ENCODE measurements around the gene KLK2.

KLK2 gene

DNA sequence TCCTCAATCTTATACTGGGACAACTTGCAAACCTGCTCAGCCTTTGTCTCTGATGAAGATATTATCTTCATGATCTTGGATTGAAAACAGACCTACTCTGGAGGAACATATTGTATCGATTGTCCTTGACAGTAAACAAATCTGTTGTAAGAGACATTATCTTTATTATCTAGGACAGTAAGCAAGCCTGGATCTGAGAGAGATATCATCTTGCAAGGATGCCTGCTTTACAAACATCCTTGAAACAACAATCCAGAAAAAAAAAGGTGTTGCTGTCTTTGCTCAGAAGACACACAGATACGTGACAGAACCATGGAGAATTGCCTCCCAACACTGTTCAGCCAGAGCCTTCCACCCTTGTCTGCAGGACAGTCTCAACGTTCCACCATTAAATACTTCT is 22.5 kb upstream of the KLK2 start:
- no peak for DNase-seq

DNA sequence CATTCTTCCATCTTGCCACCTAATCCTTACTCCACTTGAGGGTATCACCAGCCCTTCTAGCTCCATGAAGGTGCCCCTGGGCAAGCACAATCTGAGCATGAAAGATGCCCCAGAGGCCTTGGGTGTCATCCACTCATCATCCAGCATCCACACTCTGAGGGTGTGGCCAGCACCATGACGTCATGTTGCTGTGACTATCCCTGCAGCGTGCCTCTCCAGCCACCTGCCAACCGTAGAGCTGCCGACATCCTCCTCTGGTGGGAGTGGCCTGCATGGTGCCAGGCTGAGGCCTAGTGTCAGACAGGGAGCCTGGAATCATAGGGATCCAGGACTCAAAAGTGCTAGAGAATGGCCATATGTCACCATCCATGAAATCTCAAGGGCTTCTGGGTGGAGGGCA is 21.6 kb upstream of the KLK2 start:
- DNase-seq, result no peak

DNA sequence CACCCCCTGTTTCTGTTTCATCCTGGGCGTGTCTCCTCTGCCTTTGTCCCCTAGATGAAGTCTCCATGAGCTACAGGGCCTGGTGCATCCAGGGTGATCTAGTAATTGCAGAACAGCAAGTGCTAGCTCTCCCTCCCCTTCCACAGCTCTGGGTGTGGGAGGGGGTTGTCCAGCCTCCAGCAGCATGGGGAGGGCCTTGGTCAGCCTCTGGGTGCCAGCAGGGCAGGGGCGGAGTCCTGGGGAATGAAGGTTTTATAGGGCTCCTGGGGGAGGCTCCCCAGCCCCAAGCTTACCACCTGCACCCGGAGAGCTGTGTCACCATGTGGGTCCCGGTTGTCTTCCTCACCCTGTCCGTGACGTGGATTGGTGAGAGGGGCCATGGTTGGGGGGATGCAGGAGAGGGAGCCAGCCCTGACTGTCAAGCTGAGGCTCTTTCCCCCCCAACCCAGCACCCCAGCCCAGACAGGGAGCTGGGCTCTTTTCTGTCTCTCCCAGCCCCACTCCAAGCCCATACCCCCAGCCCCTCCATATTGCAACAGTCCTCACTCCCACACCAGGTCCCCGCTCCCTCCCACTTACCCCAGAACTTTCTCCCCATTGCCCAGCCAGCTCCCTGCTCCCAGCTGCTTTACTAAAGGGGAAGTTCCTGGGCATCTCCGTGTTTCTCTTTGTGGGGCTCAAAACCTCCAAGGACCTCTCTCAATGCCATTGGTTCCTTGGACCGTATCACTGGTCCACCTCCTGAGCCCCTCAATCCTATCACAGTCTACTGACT is 18.4 kb upstream of the KLK2 start, which contains the start of gene KLK3:
Gene KLK3 (plus strand): TSS at position 280 of the 775 bp plus-strand sequence. CDS start 41 bp downstream, at position 321.
- DNase-seq, result no peak

DNA sequence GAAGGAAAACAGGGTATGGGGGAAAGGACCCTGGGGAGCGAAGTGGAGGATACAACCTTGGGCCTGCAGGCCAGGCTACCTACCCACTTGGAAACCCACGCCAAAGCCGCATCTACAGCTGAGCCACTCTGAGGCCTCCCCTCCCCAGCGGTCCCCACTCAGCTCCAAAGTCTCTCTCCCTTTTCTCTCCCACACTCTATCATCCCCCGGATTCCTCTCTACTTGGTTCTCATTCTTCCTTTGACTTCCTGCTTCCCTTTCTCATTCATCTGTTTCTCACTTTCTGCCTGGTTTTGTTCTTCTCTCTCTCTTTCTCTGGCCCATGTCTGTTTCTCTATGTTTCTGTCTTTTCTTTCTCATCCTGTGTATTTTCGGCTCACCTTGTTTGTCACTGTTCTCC is 15.9 kb upstream of the KLK2 start:
- no peak for DNase-seq

DNA sequence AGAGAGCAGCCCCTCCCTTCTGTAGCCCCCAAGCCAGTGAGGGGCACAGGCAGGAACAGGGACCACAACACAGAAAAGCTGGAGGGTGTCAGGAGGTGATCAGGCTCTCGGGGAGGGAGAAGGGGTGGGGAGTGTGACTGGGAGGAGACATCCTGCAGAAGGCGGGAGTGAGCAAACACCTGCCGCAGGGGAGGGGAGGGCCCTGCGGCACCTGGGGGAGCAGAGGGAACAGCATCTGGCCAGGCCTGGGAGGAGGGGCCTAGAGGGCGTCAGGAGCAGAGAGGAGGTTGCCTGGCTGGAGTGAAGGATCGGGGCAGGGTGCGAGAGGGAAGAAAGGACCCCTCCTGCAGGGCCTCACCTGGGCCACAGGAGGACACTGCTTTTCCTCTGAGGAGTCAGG is 14.4 kb upstream of the KLK2 start:
- DNase-seq, result no peak

DNA sequence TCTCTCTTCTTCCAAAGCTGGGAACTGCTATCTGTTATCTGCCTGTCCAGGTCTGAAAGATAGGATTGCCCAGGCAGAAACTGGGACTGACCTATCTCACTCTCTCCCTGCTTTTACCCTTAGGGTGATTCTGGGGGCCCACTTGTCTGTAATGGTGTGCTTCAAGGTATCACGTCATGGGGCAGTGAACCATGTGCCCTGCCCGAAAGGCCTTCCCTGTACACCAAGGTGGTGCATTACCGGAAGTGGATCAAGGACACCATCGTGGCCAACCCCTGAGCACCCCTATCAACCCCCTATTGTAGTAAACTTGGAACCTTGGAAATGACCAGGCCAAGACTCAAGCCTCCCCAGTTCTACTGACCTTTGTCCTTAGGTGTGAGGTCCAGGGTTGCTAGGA is 13.4 kb upstream of the KLK2 start:
- no peak for DNase-seq

DNA sequence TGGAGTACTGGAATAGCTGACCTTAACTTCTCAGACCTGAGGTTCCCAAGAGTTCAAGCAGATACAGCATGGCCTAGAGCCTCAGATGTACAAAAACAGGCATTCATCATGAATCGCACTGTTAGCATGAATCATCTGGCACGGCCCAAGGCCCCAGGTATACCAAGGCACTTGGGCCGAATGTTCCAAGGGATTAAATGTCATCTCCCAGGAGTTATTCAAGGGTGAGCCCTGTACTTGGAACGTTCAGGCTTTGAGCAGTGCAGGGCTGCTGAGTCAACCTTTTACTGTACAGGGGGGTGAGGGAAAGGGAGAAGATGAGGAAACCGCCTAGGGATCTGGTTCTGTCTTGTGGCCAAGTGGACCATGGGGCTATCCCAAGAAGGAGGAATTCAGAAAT is 12.2 kb upstream of the KLK2 start:
- no peak for DNase-seq

DNA sequence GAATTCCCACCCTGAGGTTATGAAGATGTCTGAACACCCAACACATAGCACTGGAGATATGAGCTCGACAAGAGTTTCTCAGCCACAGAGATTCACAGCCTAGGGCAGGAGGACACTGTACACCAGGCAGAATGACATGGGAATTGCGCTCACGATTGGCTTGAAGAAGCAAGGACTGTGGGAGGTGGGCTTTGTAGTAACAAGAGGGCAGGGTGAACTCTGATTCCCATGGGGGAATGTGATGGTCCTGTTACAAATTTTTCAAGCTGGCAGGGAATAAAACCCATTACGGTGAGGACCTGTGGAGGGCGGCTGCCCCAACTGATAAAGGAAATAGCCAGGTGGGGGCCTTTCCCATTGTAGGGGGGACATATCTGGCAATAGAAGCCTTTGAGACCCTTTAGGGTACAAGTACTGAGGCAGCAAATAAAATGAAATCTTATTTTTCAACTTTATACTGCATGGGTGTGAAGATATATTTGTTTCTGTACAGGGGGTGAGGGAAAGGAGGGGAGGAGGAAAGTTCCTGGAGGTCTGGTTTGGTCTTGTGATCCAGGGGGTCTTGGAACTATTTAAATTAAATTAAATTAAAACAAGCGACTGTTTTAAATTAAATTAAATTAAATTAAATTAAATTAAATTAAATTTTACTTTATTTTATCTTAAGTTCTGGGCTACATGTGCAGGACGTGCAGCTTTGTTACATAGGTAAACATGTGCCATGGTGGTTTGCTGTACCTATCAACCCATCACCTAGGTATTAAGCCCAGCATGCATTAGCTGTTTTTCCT is 11.5 kb upstream of the KLK2 start:
- no peak for DNase-seq

DNA sequence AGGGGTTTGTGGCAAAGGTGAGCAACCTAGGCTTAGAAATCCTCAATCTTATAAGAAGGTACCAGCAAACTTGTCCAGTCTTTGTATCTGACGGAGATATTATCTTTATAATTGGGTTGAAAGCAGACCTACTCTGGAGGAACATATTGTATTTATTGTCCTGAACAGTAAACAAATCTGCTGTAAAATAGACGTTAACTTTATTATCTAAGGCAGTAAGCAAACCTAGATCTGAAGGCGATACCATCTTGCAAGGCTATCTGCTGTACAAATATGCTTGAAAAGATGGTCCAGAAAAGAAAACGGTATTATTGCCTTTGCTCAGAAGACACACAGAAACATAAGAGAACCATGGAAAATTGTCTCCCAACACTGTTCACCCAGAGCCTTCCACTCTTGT is 3.8 kb upstream of the KLK2 start:
- no peak for DNase-seq

DNA sequence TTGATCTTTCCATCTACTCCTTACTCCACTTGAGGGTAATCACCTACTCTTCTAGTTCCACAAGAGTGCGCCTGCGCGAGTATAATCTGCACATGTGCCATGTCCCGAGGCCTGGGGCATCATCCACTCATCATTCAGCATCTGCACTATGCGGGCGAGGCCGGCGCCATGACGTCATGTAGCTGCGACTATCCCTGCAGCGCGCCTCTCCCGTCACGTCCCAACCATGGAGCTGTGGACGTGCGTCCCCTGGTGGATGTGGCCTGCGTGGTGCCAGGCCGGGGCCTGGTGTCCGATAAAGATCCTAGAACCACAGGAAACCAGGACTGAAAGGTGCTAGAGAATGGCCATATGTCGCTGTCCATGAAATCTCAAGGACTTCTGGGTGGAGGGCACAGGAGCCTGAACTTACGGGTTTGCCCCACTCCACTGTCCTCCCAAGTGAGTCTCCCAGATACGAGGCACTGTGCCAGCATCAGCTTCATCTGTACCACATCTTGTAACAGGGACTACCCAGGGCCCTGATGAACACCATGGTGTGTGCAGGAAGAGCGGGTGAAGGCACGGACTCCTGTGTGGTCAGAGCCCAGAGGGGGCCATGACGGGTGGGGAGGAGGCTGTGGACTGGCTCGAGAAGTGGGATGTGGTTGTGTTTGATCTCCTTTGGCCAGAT is 2.7 kb upstream of the KLK2 start:
- DNase-seq, result no peak

DNA sequence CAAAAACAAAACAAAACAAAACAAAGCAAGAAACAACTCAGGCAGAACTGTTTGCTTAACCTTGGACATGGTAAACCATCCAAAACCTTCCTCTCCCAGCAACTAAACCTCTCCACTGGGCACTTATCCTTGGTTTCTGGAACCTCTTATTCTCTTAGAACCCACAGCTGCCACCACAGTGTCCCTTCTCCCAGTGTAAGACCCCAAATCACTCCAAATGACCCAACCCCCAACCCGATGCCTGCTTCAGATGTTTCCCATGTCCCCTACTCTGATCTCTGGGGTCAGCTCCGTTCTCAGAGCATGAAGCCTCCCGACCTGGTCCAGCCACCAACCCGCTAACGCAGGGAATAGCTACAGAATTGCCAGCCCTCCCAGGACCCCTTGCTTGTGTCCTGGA is 972 bp downstream of the KLK2 start:
- DNase-seq, result no peak

DNA sequence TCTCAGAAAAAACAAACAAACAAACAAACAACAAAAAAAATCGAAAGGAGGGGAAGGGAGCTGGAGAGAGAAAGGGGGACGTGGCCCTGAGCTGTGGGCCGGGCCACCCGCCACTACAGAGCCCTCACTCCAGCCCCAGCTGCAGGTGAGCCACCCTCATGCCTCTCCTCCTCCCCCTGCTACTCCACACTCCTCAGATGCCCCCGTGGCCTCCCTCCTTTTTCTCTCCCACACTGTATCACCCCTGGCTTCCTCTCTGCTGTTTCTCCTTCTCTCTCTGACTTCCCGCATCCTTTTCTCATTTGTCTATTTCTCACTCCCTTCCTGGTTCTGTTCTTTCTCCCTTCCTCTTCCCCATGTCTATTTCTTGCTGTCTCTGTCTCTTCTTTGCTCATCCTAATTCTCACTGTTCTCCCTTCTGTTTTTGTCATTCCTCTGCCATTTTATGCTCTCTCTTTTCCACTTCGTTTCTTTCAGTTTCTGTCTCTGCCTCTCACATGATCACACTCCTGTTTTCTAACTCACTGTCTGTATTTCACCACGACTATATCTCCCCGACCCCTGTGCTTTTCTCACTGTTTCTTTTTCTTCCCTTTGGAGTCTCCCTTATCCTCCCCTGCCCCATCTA is 2.7 kb downstream of the KLK2 start:
- DNase-seq, result no peak

DNA sequence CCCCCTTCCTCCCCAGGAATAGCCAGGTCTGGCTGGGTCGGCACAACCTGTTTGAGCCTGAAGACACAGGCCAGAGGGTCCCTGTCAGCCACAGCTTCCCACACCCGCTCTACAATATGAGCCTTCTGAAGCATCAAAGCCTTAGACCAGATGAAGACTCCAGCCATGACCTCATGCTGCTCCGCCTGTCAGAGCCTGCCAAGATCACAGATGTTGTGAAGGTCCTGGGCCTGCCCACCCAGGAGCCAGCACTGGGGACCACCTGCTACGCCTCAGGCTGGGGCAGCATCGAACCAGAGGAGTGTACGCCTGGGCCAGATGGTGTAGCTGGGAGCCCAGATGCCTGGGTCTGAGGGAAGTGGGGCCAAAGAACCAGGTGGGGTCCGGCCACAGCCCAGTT is 3.2 kb downstream of the KLK2 start:
- no peak for DNase-seq

DNA sequence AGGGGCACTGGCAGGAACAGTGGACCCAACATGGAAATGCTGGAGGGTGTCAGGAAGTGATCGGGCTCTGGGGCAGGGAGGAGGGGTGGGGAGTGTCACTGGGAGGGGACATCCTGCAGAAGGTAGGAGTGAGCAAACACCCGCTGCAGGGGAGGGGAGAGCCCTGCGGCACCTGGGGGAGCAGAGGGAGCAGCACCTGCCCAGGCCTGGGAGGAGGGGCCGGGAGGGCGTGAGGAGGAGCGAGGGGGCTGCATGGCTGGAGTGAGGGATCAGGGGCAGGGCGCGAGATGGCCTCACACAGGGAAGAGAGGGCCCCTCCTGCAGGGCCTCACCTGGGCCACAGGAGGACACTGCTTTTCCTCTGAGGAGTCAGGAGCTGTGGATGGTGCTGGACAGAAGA is 4.1 kb downstream of the KLK2 start:
- DNase-seq, result no peak

DNA sequence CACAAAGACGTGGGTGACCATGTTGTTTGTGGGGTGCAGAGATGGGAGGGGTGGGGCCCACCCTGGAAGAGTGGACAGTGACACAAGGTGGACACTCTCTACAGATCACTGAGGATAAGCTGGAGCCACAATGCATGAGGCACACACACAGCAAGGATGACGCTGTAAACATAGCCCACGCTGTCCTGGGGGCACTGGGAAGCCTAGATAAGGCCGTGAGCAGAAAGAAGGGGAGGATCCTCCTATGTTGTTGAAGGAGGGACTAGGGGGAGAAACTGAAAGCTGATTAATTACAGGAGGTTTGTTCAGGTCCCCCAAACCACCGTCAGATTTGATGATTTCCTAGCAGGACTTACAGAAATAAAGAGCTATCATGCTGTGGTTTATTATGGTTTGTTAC is 5.6 kb downstream of the KLK2 start:
- DNase-seq, result no peak

DNA sequence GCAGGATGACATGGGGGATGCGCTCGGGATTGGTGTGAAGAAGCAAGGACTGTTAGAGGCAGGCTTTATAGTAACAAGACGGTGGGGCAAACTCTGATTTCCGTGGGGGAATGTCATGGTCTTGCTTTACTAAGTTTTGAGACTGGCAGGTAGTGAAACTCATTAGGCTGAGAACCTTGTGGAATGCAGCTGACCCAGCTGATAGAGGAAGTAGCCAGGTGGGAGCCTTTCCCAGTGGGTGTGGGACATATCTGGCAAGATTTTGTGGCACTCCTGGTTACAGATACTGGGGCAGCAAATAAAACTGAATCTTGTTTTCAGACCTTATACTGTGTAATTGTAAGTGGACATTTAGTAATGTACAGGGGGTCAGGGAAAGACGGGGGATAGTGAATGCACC is 7.0 kb downstream of the KLK2 start:
- no peak for DNase-seq

DNA sequence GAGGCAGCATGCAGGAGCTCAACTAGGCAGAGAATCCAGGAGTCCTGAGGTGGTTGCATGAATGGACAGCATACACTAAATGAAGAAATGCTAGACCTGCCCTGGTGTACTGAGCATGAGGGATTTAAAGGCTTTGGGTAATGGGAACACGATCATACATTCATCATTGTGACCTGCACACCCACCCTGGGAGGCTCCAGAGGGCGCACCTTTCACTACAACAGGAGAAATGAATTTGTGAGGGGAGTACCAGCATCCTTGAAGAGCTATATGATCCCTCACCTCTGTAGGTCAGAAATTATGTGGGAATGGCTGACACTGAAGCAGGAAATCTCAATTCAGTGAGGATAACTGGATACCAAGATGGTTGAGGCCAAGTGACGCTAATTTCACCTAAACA is 8.9 kb downstream of the KLK2 start:
- no peak for DNase-seq

DNA sequence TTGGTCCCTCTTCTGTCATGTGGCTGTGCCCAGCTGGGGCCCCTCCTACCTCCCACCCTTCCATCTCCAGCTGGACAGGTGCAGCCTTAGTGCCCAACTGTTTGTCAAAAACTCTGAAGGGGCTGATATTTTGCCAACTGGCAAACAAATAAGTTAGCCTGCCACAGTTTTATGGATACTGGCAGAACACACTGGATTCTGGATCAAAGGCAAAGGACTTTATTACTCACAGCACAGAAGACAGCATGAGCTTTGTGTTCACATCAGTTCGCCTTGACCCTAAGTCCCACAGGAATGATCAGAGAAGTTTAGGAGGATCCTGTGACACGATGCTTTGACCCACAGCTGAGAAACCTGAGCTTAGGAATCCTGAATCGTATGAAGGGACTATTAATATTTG is 16.4 kb downstream of the KLK2 start:
- DNase-seq, result no peak

DNA sequence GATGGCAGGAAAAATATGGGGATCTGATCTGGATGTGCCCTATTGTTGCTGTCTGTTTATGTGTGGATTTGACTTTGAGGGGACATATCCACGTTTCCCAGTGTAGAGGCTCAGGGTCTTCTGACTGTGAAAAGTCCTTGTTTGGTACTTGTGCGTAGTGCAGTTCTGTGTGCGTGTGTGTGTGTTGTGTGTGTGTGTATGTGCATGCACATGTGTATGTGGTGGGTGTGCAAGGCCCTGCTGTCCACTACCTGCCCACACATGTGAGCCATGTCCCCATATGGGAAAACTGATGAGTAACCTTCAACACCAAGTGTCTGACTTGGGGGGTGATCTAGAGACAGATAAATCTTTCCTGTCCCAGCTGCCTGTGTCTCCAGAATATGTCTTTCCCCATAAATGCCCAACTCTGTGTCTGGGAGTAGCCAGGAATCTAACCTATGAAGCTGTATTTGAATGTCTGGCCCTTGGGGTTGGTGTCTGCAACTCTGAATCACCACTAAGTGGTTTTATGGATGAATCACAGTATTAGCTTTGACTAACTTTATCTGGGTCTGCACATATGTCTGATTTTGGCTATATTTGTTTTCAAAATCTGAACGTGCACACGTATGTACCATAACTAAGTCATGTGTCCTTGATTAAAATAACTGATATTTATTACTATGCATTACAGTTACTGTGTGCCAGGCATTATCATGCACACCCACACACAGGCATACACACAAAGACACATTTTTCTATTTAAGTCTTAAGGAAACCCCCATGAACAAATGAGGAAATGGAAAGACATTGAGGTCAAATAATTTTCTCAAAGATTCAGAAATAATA is 17.4 kb downstream of the KLK2 start:
- DNase-seq, result no peak

DNA sequence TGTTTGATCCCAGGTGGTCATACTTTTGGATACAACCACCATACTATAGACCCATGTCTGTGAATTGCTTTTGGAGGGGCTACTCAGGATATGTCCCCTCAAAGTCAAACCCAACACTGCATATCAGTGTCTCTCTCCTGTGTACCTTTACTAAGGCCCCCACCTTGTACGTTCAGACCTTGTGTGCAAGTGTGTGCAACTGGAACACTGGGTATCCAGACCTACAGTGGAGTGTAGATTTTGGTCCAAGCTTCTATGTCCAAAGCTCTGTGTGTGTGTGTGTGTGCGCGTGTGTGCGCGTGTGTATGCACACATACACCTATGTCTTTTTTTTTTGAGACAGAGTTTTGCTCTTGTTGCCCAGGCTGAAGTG is 18.0 kb downstream of the KLK2 start:
- no peak for DNase-seq

DNA sequence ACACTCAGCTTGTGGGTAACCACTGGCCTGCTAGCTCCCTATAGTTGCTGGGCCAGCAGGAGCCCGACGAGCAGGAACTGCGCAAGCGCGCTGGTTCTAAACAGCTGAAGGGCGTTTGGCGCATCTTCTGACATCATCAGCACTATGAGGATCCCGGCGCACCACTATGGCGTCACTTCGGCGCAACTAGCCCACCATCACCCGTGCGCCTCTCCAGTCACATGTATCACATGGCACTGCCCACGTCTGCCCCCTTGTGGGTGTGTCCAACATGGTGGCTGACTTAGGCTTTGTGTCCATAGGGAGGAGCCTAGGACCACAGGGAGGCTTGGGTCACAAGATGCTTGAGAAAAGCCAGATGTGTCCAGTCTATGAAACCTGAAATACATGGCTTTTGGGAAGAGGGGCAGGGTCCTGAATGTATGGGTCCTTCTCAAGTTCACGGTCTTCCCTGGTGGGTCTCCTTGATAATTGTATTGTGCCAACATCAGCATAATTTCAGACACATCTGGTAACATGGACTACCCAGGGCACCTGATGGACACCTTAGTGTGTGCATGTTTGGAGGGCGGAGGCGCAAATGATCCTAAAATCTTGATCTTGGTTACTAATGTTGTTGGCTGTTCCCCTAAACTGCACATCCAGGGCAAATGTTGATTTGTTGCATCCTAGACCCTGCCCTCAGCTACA is 20.0 kb downstream of the KLK2 start:
- no peak for DNase-seq

Measured in right kidney (tissue), 1 donor.